GM21367 (cell line): ENCODE data around the gene KCNMA1.
"Not testable (repeated sequence)": the region's sequence is repeated elsewhere in the genome, so short reads cannot be mapped to it uniquely, and the experiment has no call there.

Experiments used
- ATAC-seq: cut with Tn5 transposase; IDR thresholded peaks from one replicate; pipeline ENCODE4 v1.9.1; 2021; ENCODE audit not compliant: unreplicated experiment

The KCNMA1 gene

DNA sequence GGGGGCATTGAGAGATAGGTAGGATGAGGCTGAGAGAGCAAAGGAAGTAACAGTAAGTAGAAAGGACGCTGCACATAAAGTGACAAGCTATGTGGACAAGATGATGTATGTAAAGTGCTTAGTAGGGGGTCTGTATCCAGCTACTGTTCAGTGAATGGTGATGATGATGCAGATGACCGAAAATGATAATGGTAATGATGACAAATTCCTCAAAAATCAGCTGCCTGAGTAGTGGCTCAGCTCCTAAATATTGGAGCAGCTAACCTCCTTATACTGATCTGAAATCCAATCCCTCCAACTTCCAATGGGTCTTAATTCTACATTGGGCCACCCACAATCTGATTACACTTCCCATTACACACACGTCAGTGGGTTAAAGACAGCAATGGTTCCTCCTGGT, 27.1 kb upstream of the KCNMA1 start:
- no peak for ATAC-seq

DNA sequence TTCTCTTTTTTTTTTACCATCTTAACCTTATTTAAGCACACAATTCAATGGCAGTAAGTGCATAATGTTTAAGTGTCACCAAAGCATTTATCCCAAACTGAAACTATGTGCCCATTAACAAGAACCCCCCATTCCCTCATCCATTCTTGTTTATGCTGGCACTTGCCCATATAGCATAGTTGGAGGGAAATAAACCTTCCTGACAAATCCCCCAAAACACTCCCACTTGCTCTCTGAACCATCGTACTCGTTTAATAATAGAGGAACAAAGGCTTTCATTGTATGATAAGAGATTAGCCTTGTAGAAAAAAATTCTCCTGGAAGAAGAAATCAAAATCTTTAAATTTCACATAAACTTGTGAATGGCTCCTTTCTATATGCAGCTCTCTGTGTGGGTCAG, 26.4 kb upstream of the KCNMA1 start:
- no peak for ATAC-seq

DNA sequence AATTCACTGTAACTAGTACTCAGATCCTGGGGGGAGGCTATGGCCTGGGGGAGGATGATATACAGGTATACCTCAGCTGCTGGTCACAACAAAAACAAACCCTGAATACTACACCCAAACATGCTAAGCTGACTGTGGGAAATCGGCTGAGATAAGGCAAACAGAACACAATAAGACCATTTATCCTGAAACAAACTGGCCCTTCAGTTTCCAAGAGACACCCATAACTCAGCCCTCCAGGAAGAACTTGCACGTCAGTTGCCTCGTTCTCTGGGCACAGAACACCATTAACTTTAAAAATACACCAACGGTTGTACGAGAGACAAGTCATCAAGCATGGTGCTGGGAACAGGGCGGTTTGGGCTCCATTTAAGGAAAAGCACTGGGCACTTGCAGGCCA, 24.1 kb upstream of the KCNMA1 start:
- no peak for ATAC-seq

DNA sequence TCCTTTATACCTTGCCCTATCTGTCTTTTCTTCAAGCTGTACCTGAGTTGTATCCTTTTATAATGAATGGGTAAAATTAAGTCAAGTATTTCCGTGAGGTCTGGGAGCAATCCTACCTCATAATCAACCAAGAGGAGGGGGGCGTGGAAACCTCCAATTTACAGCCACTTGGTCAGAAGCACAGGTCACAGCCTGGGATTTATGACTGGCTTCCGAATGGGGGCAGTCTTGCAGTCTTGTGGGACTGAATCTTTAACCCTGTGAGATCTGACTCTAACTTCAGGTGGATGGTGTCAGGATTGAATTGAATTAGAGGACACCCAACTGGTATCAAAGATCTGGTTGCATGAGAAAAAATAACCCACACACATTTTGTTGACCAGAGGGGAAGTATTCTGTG, 23.5 kb upstream of the KCNMA1 start:
- no peak for ATAC-seq

DNA sequence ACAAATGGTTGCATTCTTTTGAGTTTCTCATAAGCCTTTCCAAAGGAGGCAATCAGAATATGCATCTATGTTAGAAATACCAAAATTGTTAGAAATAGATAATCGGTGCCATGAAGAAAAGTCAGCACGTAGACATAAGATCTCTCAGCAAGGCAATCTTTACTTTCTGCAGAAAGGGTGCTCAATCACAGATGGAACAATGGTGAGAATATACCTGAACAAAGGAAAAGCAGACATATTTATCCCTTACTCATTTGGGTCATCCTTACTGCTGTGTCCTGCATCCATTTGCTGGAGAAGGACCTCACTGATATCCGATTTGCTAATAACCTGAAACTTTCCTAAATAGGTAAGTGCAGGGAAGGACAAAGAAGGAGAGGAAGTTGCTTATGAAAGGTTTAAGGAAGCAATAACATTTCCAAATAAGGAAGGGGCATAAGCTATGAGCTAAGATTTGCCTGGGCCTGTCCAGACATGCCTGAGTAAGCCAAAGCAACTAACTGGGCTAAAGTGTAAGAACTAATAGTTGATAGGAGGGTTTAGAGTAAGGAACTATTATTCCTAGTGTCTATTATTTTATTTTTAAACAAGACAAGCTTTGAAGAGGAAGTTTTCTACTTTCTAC, 21.6 kb upstream of the KCNMA1 start:
- not testable (repeated sequence) for ATAC-seq

DNA sequence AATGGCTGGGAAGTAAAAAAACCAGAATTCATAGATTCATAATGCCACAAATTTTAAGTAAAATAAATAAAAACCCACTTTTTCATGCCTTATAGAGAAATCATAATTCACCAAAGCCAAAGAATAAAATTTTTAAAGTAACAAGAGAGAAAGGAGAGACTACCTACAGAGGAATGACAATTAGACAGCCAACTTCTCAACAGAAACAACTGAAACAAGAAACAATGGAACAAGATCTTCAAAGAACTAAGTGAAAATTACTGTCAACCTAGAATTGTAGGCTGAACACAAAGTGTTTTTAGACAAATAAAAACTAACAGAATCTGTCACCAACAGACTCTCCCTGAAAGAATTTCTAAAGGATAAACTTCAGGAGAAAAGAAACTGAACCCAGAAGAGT, 15.6 kb upstream of the KCNMA1 start:
- ATAC-seq: no peak

DNA sequence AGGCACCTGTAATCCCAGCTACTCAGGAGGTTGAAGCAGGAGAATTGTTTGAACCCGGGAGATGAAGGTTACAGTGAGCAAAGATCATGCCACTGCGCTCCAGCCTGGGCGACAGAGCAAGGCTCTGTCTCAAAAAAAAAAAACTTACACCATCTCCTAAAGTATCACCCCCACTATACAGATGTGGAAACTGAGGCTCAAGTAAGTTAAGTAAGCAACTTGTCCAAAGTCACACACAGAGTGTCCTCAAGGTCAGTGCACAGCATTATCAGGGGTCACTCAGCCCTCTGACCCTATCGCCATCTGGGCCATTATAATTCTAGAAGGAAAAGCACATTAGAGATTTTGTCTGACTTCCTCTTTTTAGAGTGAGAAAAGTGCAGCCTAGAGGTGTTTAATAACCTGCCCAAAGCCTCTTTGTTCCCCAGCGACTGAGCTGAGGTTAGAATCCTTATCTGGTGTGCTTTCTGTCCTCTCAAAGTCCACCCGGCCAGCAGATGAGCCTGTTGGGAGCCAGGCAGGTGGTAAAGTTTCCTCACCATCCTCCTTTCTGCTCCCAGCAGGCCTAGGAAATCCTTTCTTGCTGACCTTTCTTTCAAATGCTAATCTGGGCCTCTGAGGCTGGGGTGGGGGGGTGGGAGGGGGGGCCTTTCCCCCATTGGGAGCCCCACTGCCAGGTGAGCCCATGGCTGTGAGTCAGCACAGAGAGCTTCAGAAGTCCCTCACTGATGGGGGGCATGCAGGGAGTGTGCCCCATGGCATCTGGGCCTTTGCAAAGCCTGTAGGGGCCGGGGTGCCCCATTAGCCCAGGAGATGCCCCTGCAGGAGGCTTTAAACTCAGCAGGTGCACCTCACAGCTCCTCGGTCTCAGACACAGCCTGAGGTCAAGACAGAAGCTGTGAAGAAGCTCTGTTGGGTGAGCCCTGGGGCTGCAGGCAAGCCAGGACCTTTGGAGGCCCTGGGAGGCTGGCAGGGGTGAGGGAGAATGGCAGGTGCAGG, 12.0 kb upstream of the KCNMA1 start:
- peak; percentile 56 for ATAC-seq

DNA sequence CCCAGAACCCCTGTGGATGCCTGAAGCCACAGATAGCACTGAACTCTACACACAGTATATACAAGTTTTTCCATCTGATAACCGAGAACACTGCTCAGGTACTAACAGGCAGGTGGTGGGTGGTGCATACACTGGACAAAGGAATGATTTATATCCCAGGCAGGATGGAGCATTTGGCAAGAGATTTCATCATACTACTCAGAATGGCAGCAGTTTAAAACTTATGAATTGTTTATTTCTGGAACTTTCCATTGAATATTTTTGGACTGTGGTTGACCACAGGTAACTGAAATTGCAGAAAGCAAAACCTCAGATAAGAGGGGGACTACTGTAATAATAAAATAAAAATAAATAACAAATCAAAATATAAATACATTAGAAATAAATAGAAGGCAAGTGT, 10.9 kb upstream of the KCNMA1 start:
- ATAC-seq: no peak

DNA sequence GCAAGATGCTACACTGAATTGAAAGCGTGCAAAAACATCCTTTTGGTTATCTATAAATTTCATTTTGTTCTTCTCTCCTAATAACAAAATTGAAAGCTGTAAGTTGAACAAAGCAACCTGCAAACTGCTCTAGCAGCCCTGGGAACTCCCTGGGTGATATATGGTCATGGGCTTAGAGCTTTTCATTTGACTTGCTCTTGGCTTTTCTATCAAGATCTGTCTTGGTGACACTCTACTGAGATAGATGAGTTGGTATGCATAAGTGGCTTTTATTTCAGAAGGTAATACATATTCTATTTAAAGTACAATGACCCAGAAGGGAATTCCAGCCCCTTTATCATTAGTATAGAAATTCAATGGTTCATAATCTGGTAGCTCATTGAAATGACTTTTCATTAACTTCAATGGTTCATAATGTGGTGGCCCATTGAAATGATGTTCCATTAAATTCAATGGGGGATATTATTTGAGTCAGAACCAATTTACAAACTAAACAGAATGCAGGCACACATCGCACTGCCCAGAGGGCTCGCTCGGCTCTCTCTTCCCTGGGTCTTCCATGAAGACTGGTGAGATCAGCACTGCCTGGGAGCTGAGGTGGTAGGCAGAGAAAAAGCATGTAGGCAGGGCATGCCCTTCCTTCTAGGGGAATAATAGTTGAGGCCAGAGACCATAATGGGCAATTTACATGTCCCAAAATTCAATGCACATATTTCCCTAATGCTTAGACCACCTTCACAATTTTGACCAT, 10.1 kb upstream of the KCNMA1 start:
- ATAC-seq: no peak

DNA sequence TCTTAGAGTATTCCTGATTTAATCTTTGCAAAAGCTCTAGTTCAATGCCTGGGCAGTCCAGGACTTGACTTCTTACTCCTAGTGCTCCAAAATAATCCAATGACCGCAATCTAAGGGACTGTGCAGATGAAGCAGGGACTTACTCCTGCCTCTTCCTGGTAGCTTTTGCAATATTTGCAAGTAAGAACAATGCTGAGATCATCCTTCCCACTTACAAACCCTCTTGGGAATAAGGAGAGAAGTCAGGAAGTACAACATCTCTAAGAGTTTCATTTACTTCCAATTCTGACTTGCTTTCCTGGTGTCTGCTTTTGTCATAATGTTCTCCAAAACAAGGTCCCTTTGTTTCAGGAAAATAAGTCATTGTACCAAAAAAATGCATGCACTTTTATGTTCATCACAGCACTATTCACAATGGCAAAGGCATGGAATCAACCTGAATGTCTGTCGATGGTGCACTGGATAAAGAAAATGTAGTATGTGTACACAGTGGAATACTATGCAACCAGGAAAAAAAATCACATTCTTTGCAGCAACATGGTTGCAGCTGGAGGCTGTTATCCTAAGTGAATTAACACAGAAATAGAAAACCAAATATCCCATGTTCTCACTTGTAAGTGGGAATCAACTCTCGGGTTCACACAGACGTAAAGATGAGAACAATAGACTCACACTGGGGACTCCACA, 7.1 kb upstream of the KCNMA1 start:
- ATAC-seq: no peak

DNA sequence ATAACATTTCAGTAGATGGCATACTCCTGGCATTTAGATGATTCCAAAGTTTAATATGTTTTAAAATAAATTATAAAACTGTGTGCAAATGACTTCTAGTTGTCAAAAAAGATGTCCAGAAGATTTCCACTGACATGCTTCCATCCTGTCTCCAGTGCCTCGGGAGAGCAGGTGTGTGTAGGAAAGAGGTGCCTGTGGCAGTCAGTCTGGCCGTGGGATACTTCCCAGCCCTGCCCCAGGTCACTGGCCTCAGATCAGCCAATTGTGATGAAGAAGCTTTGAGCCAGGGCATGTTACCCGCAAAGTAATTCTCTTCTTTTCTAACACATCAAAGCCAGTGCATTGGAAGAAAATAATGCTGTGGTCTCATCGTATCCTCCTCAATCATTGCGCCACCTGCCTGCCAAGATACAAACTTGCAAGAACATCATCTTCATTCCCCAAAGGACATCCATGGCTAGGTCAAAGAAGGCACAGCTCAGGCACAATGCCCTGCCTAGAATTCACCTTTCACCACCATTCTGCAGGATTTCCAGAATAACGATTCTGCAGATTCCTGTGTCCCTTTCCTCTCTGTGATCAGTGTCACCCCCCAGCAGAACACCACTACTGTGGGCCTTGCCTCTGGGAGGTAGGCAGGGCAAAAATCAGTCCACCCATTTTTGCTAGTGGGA, 6.3 kb upstream of the KCNMA1 start:
- no peak for ATAC-seq

DNA sequence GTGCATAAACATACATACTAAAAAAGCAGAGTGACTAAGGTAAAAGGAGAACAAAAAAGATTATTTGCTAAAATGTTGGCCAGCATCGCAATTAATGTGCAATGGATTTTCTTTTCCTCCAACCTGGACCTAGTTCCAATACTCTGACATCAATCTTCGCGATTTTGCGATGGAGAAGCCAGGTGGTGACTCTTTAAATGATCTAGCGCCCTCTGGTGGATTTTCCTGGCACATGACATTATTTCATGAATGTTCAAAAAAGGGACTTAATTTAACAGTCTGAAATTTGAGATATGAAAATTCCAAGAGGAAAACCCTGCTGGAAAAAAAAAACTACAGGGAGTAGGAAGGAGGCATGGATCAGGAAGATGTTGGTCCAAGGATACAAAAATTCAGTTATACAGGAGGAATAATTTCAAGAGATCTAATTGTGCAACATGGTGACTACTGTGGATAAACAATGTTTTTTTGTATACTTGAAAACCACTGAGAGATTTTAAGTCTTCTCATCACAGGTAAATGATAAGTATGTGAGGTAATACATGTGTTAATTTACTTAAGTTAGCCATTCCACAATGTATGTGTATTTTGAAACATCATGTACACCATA, 4.3 kb upstream of the KCNMA1 start:
- ATAC-seq: no peak

DNA sequence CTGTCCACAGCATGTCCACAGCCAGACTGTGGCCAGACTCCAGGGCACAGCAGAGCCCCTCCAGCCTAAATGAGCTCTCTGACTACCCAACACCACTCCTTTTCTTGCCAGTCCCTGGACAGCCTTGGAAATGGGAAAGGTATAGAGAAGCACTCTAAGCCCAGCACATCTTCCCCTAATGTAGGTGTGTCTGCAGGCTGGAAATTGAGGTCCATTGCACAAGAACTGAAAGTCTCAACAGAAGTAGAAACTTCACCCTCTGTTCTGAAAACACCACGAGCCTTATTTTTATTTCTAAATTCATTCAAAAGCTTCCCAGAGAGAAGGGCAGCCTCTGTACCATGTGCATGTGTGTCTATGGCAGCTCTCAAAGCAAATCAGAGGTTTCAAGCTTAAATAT, 3.7 kb upstream of the KCNMA1 start:
- no peak for ATAC-seq

DNA sequence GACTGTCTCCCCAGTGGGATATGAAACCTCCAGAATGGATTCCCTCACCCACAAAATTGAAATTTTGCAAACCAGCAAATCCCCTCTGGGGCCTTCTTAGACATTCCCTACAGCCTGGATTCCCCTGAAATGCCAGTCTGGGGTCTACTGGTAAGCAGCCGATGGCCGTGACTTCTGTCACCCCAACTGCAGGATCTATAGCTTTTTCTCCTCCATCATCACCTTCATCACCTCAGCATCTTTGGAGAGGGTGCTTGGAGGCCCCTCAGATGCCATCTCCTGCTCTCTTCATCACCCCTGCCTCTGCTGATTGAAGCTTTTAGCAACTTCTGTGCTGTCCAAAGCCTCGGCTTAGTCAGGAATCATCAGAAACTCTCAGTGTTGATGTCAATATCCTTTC, 2.6 kb upstream of the KCNMA1 start:
- ATAC-seq: no peak

DNA sequence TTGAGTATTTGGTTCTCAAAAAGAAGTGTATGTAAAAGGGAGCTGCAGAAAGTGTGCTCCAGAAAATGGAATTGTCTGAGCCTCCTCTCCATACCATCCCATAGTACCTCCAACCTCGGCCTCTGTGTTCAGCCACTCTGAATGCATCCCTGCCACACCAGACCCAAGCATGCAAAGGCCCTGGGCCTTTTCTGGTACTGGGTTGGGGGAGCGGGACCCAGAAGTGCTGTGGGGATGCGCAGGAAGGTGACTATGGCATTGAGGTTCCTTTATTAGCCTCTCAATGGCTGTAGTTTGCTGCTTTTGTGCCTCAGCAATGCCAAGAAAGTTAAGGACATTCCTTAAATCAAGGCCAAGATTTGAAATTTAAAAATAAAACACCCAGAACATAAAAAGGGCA, 2.1 kb upstream of the KCNMA1 start:
- ATAC-seq: no peak

DNA sequence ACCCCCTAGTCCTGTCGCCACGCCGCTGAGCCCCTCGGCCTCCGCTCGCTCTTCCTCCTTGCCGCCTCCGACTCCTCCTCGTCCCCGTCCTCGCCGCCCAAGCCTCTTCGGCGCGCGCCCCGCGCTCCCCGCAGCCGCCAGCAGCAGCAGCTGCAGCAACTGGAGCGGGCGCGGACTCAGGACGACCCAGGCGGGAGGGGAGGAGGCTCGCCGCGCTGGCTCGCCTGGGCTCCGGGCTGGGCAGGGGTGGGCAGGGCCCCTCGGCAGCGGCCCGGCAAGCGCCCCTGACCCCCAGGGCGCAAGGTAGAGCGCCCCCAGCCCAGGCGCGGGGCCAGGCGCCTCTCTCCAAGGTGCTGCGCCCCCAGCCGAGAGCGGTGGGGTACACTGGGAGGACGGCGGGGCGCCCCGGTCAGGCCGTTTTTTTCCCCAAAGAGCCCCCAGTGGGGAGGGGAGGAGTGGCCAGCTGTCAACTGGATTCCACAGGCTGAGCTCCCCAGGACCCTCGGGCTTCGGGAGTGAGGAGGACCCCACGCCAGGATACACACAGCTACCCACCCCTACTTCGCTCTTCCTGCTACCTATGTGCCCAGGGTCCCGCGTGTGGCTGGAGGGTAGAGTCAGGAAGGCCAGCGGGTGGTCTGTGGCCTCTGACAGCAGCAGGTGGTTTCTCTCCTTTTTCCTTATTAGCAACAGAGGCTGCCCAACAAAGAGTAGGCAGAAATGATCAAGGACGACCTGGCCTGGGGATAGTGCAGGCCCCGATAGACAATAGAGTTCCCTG, 903 bp upstream of the KCNMA1 start:
- ATAC-seq: no peak

DNA sequence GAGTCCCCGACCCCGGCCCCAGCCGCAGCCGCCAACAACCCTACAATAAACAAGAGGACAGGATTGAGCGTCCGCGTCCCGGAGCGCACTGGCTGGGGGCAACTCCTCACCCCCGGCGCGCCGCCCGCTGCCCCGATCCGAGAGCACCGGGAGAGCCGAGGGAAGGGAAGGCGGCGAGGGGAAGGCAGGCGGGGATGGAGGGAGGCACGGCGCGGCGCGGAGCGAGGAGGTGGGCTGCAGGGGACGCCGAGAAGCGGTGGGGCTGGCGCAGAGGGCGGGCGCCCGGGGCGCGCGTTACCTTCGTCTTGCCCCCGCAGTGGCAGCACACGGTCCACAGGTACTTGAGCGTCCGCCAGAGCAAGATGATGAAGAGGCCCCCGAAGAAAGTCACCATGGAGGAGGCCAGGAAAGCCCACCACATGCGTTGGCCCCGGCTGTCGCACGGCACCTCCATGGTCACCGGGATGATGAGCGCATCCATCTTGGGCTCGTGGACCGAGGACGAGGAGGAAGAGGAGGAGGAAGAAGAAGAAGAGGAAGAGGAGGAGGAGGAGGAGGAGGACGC, 559 bp downstream of the KCNMA1 start:
- ATAC-seq: no peak

DNA sequence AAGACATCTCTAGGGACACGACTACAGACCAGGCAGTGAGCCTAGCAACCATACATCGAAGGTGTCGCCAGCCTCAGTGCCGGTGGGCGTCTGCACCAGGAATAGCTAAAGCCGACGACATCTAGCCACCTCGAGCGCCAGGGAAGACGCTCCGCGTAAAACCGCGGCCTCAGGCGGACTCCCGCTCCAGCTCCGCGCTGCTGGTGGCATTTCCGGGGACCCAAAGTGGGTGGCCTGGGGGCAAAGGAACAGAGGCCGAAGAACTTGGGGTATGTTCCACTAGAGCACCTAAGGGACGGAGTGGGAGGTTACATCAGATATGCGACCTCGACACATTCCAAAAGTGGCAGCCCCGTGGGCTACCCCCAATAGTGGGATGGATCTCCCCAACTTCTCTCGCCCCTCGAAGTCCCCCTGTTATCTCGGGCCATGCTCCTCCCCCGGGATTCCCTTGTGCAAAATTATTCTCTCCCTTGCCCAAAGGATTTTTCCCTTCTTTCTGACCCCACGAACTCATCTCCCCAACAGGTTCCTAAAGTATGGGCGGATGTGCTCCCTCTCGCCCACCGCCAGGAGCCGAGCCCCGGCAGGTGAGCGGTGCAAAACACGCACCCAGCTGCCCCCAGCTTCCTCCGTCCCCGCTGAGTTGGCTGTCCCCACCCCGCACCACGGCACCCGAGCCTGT, 1.2 kb downstream of the KCNMA1 start:
- no peak for ATAC-seq
